HEK293 (cell line): ENCODE results near the gene DR1.

Experiments
- CTCF ChIA-PET: fragments of 350-600 bp; formaldehyde crosslinking; extraction: SDS; loops from one replicate; lab custom pipeline; 2021; ENCODE audit warnings: antibody characterized with exemption; lab: Yijun Ruan, JAX
- POLR2A ChIA-PET: fragments of 300-600 bp; formaldehyde crosslinking; extraction: SDS; loops from one replicate; lab custom pipeline; 2020; ENCODE audit warnings: antibody characterized with exemption, inconsistent platforms; lab: Yijun Ruan, JAX
- H3K27ac ChIP-seq: fragments of 200-500 bp; sonication (Bioruptor generic); 2 replicates; pipeline ENCODE4 v1.5.1; 2014; ENCODE audit warnings: low read depth, low read length, control low read depth, inconsistent platforms; ENCODE audit errors: extremely low read depth
- H3K36me3 ChIP-seq, 2 experiments: fragments of 200-500 bp in 1 of 2; sonication (Bioruptor generic) in 1 of 2; 1 replicate in 1 of 2; 2 replicates in 1 of 2; pipeline ENCODE4 v1.5.1; 2014 to 2017; ENCODE audit warnings: inconsistent platforms in 2 of 2, low read length in 2 of 2; ENCODE audit not compliant: control insufficient read depth in 2 of 2, insufficient read depth in 1 of 2
- H3K4me1 ChIP-seq: fragments of 200-500 bp; sonication (Bioruptor generic); 2 replicates; pipeline ENCODE4 v1.5.1; 2014; ENCODE audit warnings: mild to moderate bottlenecking, low read length, inconsistent platforms; ENCODE audit not compliant: control insufficient read depth, insufficient read depth
- H3K4me3 ChIP-seq: 2 replicates; pipeline ENCODE4 v1.5.1; 2011; ENCODE audit warnings: low read depth, mild to moderate bottlenecking, control low read depth, low read length, moderate library complexity
- H3K9me3 ChIP-seq: fragments of 200-500 bp; sonication (Bioruptor generic); 2 replicates; pipeline ENCODE4 v1.5.1; 2014; ENCODE audit warnings: low read depth, low read length, inconsistent platforms; ENCODE audit not compliant: control insufficient read depth, insufficient read depth
- ELK4 ChIP-seq: IDR thresholded peaks from 2 replicates; pipeline ENCODE4 v1.6.1; 2011; ENCODE audit warnings: mild to moderate bottlenecking, low read depth, low read length, borderline replicate concordance
- FEZF1 ChIP-seq: fragments of 450-650 bp; formaldehyde crosslinking; IDR thresholded peaks from 2 replicates; pipeline ENCODE4 v1.5.1; 2016; ENCODE audit warnings: missing biosample characterization, missing genetic modification characterization
- GLI2 ChIP-seq: fragments of 450-650 bp; formaldehyde crosslinking; IDR thresholded peaks from 2 replicates; pipeline ENCODE4; 2017; ENCODE audit warnings: missing biosample characterization, missing genetic modification characterization, low read depth, borderline replicate concordance
- KLF1 ChIP-seq: fragments of 450-650 bp; formaldehyde crosslinking; IDR thresholded peaks from 2 replicates; pipeline ENCODE4 v1.5.1; 2016; ENCODE audit warnings: missing biosample characterization, missing genetic modification characterization
- KLF10 ChIP-seq: fragments of 450-650 bp; IDR thresholded peaks from 2 replicates; pipeline ENCODE4 v1.5.1; 2018; ENCODE audit warnings: missing biosample characterization, mild to moderate bottlenecking, missing genetic modification characterization
- KLF7 ChIP-seq: fragments of 450-650 bp; formaldehyde crosslinking; IDR thresholded peaks from 2 replicates; pipeline ENCODE4 v1.5.1; 2016; ENCODE audit warnings: missing biosample characterization, missing genetic modification characterization, borderline replicate concordance
- KLF8 ChIP-seq: fragments of 450-650 bp; formaldehyde crosslinking; IDR thresholded peaks from 2 replicates; pipeline ENCODE4 v1.5.1; 2016; ENCODE audit warnings: missing biosample characterization, missing genetic modification characterization
- KLF9 ChIP-seq: fragments of 450-650 bp; formaldehyde crosslinking; IDR thresholded peaks from 2 replicates; pipeline ENCODE4 v1.5.1; 2016; ENCODE audit warnings: missing biosample characterization, missing genetic modification characterization, low read depth
- PBX3 ChIP-seq: sonication (generic); formaldehyde crosslinking; IDR thresholded peaks from 2 replicates; pipeline ENCODE4 v1.8.1; 2022; ENCODE audit warnings: mild to moderate bottlenecking, moderate library complexity, missing genetic modification reagents
- PRDM1 ChIP-seq: fragments of 450-650 bp; formaldehyde crosslinking; IDR thresholded peaks from 2 replicates; pipeline ENCODE4; 2016; ENCODE audit warnings: missing biosample characterization, missing genetic modification characterization
- PRDM6 ChIP-seq: fragments of 450-650 bp; formaldehyde crosslinking; IDR thresholded peaks from 2 replicates; pipeline ENCODE4 v1.5.1; 2017; ENCODE audit warnings: missing biosample characterization, missing genetic modification characterization
- REST ChIP-seq: fragments of 450-650 bp; formaldehyde crosslinking; IDR thresholded peaks from 2 replicates; pipeline ENCODE4 v1.5.1; 2016; ENCODE audit warnings: missing biosample characterization, missing genetic modification characterization
- SP3 ChIP-seq: fragments of 450-650 bp; formaldehyde crosslinking; IDR thresholded peaks from 2 replicates; pipeline ENCODE4 v1.5.1; 2016; ENCODE audit warnings: missing biosample characterization, missing genetic modification characterization
- SP7 ChIP-seq: fragments of 450-650 bp; formaldehyde crosslinking; IDR thresholded peaks from 2 replicates; pipeline ENCODE4 v1.5.1; 2016; ENCODE audit warnings: missing biosample characterization, missing genetic modification characterization
- TCF7L2 ChIP-seq: IDR thresholded peaks from 2 replicates; pipeline ENCODE4 v1.6.1; 2011; ENCODE audit warnings: low read depth, mild to moderate bottlenecking, inconsistent platforms, low read length, moderate library complexity, borderline replicate concordance
- WT1 ChIP-seq: fragments of 450-650 bp; formaldehyde crosslinking; IDR thresholded peaks from 2 replicates; pipeline ENCODE4 v1.5.1; 2016; ENCODE audit warnings: missing biosample characterization, missing genetic modification characterization
- YY2 ChIP-seq: fragments of 450-650 bp; formaldehyde crosslinking; IDR thresholded peaks from 2 replicates; pipeline ENCODE4 v1.5.1; 2016; ENCODE audit warnings: missing biosample characterization, missing genetic modification characterization
- ZEB2 ChIP-seq: fragments of 450-650 bp; formaldehyde crosslinking; IDR thresholded peaks from 2 replicates; pipeline ENCODE4 v1.5.1; 2016; ENCODE audit warnings: missing biosample characterization, missing genetic modification characterization
- ZNF114 ChIP-seq: fragments of 450-650 bp; formaldehyde crosslinking; IDR thresholded peaks from 2 replicates; pipeline ENCODE4 v1.5.0; 2017; ENCODE audit warnings: missing biosample characterization, missing genetic modification characterization
- ZNF133 ChIP-seq: fragments of 450-650 bp; formaldehyde crosslinking; IDR thresholded peaks from 2 replicates; pipeline ENCODE4 v1.5.1; 2016; ENCODE audit warnings: missing biosample characterization, missing genetic modification characterization
- ZNF146 ChIP-seq: fragments of 450-650 bp; formaldehyde crosslinking; IDR thresholded peaks from 2 replicates; pipeline ENCODE4 v1.5.1; 2016; ENCODE audit warnings: missing biosample characterization, missing genetic modification characterization
- ZNF155 ChIP-seq: fragments of 450-650 bp; formaldehyde crosslinking; IDR thresholded peaks from 2 replicates; pipeline ENCODE4 v1.5.1; 2016; ENCODE audit warnings: missing biosample characterization, missing genetic modification characterization
- ZNF324 ChIP-seq: fragments of 450-650 bp; formaldehyde crosslinking; IDR thresholded peaks from 2 replicates; pipeline ENCODE4 v1.5.1; 2016; ENCODE audit warnings: missing biosample characterization, missing genetic modification characterization
- ZNF335 ChIP-seq: fragments of 450-650 bp; formaldehyde crosslinking; conservative IDR thresholded peaks from 2 replicates; pipeline ENCODE4 v1.5.1; 2016; ENCODE audit warnings: missing biosample characterization, missing genetic modification characterization
- ZNF501 ChIP-seq: fragments of 450-650 bp; formaldehyde crosslinking; IDR thresholded peaks from 2 replicates; pipeline ENCODE4 v1.5.1; 2016; ENCODE audit warnings: missing biosample characterization, missing genetic modification characterization
- ZNF530 ChIP-seq: fragments of 450-650 bp; formaldehyde crosslinking; IDR thresholded peaks from 2 replicates; pipeline ENCODE4 v1.5.1; 2016; ENCODE audit warnings: low read depth, missing biosample characterization, missing genetic modification characterization
- ZNF558 ChIP-seq: fragments of 450-650 bp; formaldehyde crosslinking; IDR thresholded peaks from 2 replicates; pipeline ENCODE4 v1.5.1; 2016; ENCODE audit warnings: missing biosample characterization, missing genetic modification characterization
- ZNF596 ChIP-seq: fragments of 450-650 bp; IDR thresholded peaks from 2 replicates; pipeline ENCODE4 v1.5.0; 2018; ENCODE audit warnings: missing biosample characterization, mild to moderate bottlenecking, missing genetic modification characterization, moderate library complexity
- ZNF600 ChIP-seq: fragments of 450-650 bp; formaldehyde crosslinking; IDR thresholded peaks from 2 replicates; pipeline ENCODE4 v1.5.1; 2016; ENCODE audit warnings: missing biosample characterization, missing genetic modification characterization

DR1 gene

GRCh38 chr1:93324486-93325464, 20.9 kb upstream of the DR1 start:
- H3K4me3 ChIP-seq: no peak overlapping the region
- no peak overlapping the region for H3K27ac ChIP-seq
- no peaks in the 10 kb centered on the region for H3K9me3 ChIP-seq
- peaks cover 6% of the 10 kb centered on the region; the same call in 1 of the 2 replicates for H3K4me1 ChIP-seq
- H3K36me3 ChIP-seq: peaks cover 0 to 3% of the 10 kb centered on the region in 2 experiments; a peak in 1 of 3 replicates
- ChIA-PET POLR2A (no interaction called here), CTCF (interaction anchor here (0.6 to 1.6 kb wide), 3 partner anchors 9 to 490 kb away, joined by 3 to 9 read pairs (median 3); no protein-coding TSS in a partner anchor)
- TF ChIP-seq KLF9 (tag by site-specific recombination) (no peak), ZNF530 (tag by site-specific recombination) (no peak), ZNF133 (tag by site-specific recombination) (peak; percentile 60), ELK4 (no peak), KLF8 (tag by site-specific recombination) (no peak), ZNF600 (tag by site-specific recombination) (no peak), FEZF1 (tag by site-specific recombination) (peak; percentile 57), ZNF155 (tag by site-specific recombination) (no peak), GLI2 (tag by site-specific recombination) (no peak), ZNF335 (tag by site-specific recombination) (0 out of 2 replicates have a peak, but pooled peaks have one; percentile 20), KLF7 (tag by site-specific recombination) (no peak), PRDM1 (tag by site-specific recombination) (peak; percentile 29; the same call in 1 of the 2 replicates), KLF10 (no peak), ZNF146 (tag by site-specific recombination) (no peak), SP7 (peak; percentile 60; the same call in 1 of the 2 replicates), ZNF558 (tag by site-specific recombination) (no peak), TCF7L2 (no peak), YY2 (tag by site-specific recombination) (no peak), KLF1 (no peak), PBX3 (CRISPR knock-in tag) (no peak), REST (tag by site-specific recombination) (0 out of 2 replicates have a peak, but pooled peaks have one; percentile 23), ZNF114 (tag by site-specific recombination) (no peak), PRDM6 (tag by site-specific recombination) (peak; percentile 44; the same call in 1 of the 2 replicates), ZNF324 (no peak), ZNF596 (no peak), ZNF501 (tag by site-specific recombination) (no peak), SP3 (tag by site-specific recombination) (0 out of 2 replicates have a peak, but pooled peaks have one; percentile 13), WT1 (tag by site-specific recombination) (peak; percentile 53; the same call in 1 of the 2 replicates), ZEB2 (tag by site-specific recombination) (no peak)
